Measurements from ENCODE around the gene AKAP17A. TPM values are rescaled to one million over a fixed set of nuclear protein-coding genes. Genes with fewer than 3 reads are reported as not detected.
A peak's percentile ranks its signal among the peaks of the same experiment; 100 is the strongest.

Gene AKAP17A
- total RNA-seq, 1 experiment from 2014 or later, result 39.9 TPM

DNA sequence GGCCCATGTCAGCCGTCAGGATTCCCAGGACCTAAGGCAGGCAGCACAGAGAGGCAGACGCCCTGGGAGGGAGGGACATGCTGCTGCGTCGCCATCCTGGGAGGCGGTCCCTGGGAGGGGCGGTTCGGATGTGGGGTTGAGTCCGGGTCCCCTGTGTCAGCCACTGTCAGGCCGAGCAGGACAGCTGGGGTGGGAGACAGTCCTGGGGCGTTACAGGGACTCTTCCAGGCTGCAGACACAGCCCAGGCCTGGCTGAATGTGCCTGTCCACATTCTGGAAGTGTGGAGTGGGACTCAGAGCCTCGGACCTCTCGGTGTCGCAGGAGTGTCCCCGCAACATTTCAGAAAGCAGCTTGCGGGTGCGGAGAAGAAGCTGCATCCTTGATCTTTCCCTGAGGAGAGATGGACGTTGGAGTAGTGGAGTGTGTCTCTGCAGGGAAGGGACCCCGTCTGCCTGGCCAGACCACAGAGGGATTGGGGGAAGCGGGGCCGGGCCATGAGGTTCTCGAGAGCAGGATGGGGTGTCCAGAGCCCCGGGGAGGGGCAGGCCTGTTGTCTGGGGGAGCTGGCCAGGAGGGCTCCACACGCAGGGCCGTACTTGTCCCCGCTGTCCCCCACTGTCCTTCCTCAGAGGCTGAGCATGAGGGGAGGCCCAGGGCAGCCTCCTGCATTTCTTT, 6.1 kb downstream of the AKAP17A start:
- CTCF ChIA-PET, result no interaction called here
- no TSS peak for BruUV-seq (replicated peaks)
- Mint-ChIP-seq H3K4me3 (ENCODE audit: unreplicated experiment) (no peak overlapping the region), H3K27me3 (ENCODE audit: insufficient read depth, unreplicated experiment) (no peaks in the 10 kb centered on the region), H3K9me3 (ENCODE audit: unreplicated experiment) (no peaks in the 10 kb centered on the region), H3K36me3 (ENCODE audit: insufficient read depth, unreplicated experiment) (peaks cover 91% of the 10 kb centered on the region), H3K27ac (ENCODE audit: unreplicated experiment) (no peak overlapping the region), H3K4me1 (ENCODE audit: low read depth, unreplicated experiment) (no peaks in the 10 kb centered on the region)
- no peak overlapping the region for H3K4me3 ChIP-seq (ENCODE audit: low read depth, low read length)
- TF ChIP-seq, protein P1, sequence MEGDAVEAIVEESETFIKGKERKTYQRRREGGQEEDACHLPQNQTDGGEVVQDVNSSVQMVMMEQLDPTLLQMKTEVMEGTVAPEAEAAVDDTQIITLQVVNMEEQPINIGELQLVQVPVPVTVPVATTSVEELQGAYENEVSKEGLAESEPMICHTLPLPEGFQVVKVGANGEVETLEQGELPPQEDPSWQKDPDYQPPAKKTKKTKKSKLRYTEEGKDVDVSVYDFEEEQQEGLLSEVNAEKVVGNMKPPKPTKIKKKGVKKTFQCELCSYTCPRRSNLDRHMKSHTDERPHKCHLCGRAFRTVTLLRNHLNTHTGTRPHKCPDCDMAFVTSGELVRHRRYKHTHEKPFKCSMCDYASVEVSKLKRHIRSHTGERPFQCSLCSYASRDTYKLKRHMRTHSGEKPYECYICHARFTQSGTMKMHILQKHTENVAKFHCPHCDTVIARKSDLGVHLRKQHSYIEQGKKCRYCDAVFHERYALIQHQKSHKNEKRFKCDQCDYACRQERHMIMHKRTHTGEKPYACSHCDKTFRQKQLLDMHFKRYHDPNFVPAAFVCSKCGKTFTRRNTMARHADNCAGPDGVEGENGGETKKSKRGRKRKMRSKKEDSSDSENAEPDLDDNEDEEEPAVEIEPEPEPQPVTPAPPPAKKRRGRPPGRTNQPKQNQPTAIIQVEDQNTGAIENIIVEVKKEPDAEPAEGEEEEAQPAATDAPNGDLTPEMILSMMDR (IDR thresholded peaks at IDR 0.05; ENCODE audit: insufficient read depth in 1 of 2, low read depth in 1 of 2, low read length in 1 of 2, severe bottlenecking in 1 of 2, unreplicated experiment in 1 of 2), result no peak
- H3K9me3 ChIP-seq, result no peaks in the 10 kb centered on the region
- POLR2A ChIA-PET, result no interaction called here
- no peak for DNase-seq
- peaks cover 4% of the 10 kb centered on the region; the same call in 1 of the 2 replicates for H3K4me1 ChIP-seq
- H3K36me3 ChIP-seq (ENCODE audit: control insufficient read depth, insufficient read depth, low read length), result peaks cover 8% of the 10 kb centered on the region
- H3K27me3 ChIP-seq (replicated peaks; ENCODE audit: control insufficient read depth, insufficient read depth, low read length), result no peaks in the 10 kb centered on the region
- intact Hi-C loops (cut with micrococcal nuclease; ENCODE audit: unreplicated experiment), result no loop called here

DNA sequence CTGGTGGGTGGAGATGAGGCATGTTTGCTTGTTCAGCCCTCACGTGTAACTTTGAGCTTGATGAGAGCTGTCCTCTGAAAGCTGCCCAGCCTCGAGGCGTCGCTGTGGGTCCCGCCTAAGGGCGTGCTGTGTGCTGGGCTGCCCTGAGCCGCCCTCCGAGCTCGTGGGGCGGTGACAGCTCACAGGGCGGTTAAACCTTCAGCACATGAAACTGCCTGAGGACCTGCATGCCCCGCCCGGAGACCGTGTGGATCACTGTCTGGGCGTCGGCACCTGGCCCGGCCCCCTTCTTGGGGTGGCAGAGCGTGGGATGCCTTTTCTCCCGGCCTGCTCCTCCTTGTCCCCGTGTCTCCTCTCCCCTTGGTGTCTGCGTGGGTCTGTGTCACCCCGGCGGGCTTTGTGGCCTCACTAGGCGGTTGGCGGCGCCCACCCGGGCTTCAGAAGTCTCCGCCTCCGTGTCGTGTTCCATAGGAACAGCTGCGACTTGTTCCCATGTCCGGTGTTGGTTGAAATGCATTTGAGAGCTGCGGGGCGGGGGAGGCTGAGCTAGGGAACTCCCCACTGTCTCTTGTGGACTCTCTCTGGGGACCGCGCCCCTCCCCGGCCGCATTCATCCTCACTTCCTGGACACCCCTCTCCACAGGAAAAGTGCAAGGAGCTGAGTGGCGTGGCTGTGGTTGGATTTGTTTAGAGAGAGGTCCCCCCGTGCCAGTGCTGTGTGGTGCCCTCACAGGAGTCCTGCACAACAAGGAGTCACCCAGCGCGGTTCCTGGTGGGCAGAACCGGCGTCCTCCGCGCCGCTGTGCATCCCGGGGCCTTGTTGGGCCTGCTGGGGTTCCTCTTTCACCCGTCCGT, 6.8 kb downstream of the AKAP17A start:
- CTCF ChIA-PET, result no interaction called here
- Histone ChIP-seq H3K36me3 (ENCODE audit: control insufficient read depth, insufficient read depth, low read length) (peaks cover 8% of the 10 kb centered on the region), H3K27me3 (replicated peaks; ENCODE audit: control insufficient read depth, insufficient read depth, low read length) (no peaks in the 10 kb centered on the region), H3K4me1 (no peaks in the 10 kb centered on the region), H3K9me3 (no peaks in the 10 kb centered on the region), H3K4me3 (ENCODE audit: low read depth, low read length) (no peak overlapping the region)
- Mint-ChIP-seq H3K27ac (ENCODE audit: unreplicated experiment) (no peak overlapping the region), H3K9me3 (ENCODE audit: unreplicated experiment) (no peaks in the 10 kb centered on the region), H3K4me1 (ENCODE audit: low read depth, unreplicated experiment) (no peaks in the 10 kb centered on the region), H3K4me3 (ENCODE audit: unreplicated experiment) (no peak overlapping the region), H3K36me3 (ENCODE audit: insufficient read depth, unreplicated experiment) (peaks cover 91% of the 10 kb centered on the region), H3K27me3 (ENCODE audit: insufficient read depth, unreplicated experiment) (no peaks in the 10 kb centered on the region)
- BruUV-seq (replicated peaks), result no TSS peak
- intact Hi-C loops (cut with micrococcal nuclease; ENCODE audit: unreplicated experiment), result no loop called here
- DNase-seq, result no peak
- TF ChIP-seq, protein P1 (IDR thresholded peaks at IDR 0.05; ENCODE audit: insufficient read depth in 1 of 2, low read depth in 1 of 2, low read length in 1 of 2, severe bottlenecking in 1 of 2, unreplicated experiment in 1 of 2), result no peak
- POLR2A ChIA-PET, result no interaction called here

DNA sequence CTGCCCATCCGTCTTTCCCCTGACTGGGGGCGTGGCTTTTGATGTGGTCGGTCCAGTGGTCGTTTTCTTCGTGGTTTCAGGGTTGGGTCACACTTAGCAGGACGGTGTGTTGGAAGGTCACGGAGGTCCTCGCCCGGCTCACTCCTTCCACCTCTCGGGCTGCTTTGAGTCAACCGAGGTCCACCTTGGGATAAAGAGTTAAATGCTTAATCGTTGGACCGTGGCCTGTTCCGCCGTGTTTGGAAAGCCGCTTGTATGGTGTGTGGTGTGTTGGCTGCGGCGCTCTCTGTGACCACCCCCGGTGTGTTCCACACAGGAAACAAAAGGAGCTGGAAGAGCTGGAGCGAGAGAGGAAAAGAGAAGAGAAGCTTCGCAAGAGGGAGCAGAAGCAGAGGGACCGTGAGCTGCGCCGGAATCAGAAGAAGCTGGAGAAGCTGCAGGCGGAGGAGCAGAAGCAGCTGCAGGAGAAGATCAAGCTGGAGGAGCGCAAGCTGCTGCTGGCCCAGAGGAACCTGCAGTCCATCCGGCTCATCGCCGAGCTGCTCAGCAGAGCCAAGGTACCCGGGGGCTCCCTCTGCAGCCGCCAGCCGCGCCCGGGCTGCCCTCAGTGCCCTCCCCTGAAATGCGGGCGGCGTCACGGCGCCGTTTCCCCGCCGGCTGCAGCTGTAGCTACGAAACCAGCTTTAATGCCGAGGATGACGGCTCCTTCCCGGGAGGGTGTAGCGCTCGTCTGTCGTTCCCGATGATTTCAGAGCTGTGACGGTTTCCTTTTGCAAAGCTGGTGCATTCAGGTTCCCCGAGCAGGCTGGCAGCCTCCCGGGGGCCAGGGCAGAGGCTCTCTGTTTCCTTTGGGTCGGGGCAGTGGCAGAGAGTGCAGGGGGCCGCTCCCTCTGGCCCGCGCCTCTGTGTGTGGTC, 7.7 kb downstream of the AKAP17A start:
- TF ChIP-seq, protein P1 (IDR thresholded peaks at IDR 0.05; ENCODE audit: insufficient read depth in 1 of 2, low read depth in 1 of 2, low read length in 1 of 2, severe bottlenecking in 1 of 2, unreplicated experiment in 1 of 2), result no peak
- no TSS peak for BruUV-seq (replicated peaks)
- H3K27ac Mint-ChIP-seq (ENCODE audit: unreplicated experiment), result peak overlapping the region; percentile 34
- POLR2A ChIA-PET, result no interaction called here
- no peaks in the 10 kb centered on the region for H3K4me1 Mint-ChIP-seq (ENCODE audit: low read depth, unreplicated experiment)
- Histone ChIP-seq H3K9me3 (no peaks in the 10 kb centered on the region), H3K4me1 (no peaks in the 10 kb centered on the region), H3K4me3 (ENCODE audit: low read depth, low read length) (no peak overlapping the region), H3K36me3 (ENCODE audit: control insufficient read depth, insufficient read depth, low read length) (peaks cover 8% of the 10 kb centered on the region), H3K27me3 (replicated peaks; ENCODE audit: control insufficient read depth, insufficient read depth, low read length) (no peaks in the 10 kb centered on the region)
- H3K27me3 Mint-ChIP-seq (ENCODE audit: insufficient read depth, unreplicated experiment), result no peaks in the 10 kb centered on the region
- DNase-seq, result no peak
- peaks cover 89% of the 10 kb centered on the region for H3K36me3 Mint-ChIP-seq (ENCODE audit: insufficient read depth, unreplicated experiment)
- CTCF ChIA-PET, result no interaction called here
- intact Hi-C loops (cut with micrococcal nuclease; ENCODE audit: unreplicated experiment), result no loop called here
- H3K9me3 Mint-ChIP-seq (ENCODE audit: unreplicated experiment), result no peaks in the 10 kb centered on the region
- no peak overlapping the region for H3K4me3 Mint-ChIP-seq (ENCODE audit: unreplicated experiment)
